Measurements from ENCODE around the gene PAX6. TPM values are rescaled to one million over a fixed set of nuclear protein-coding genes. Genes with fewer than 3 reads are reported as not detected.

Gene PAX6
- total RNA-seq, 1 experiment from 2014 or later: 14.6 TPM

DNA sequence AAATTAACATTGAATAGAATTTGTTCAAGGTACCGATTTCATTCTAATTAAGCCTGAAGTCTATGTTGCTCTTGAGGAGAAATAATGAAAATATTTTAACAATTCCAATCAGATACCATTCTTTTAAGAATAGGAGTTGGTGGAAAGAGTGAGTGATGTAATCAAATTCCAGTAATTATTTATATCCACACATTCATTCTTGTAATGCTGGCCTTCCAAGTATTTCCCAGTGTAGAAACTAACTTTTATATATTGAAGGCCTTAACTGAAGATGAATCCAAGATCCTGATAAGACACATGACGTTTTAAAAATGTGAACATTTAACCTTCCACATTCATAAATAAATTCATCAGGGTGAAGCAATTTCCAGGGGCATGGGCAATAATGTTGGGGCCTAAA is 36.6 kb upstream of the PAX6 start:
- POLR2A ChIA-PET (ENCODE audit: unreplicated experiment): no interaction called here
- Histone ChIP-seq H3K9ac (ENCODE audit: low read length) (no peak overlapping the region), H3K9me2 (replicated peaks; ENCODE audit: low read length) (no peaks in the 10 kb centered on the region), H3K4me2 (ENCODE audit: low read length) (no peak overlapping the region), H3F3A (ENCODE audit: low read length, unreplicated experiment) (no peaks in the 10 kb centered on the region), H3K9me3 (ENCODE audit: low read length) (no peaks in the 10 kb centered on the region), H3K4me3 (ENCODE audit: low read length) (no peak overlapping the region), H3K4me1 (ENCODE audit: insufficient read depth, low read length) (no peaks in the 10 kb centered on the region), H3K27me3 (ENCODE audit: low read length) (no peaks in the 10 kb centered on the region), H3K79me2 (ENCODE audit: low read length) (no peaks in the 10 kb centered on the region), H3K36me3 (ENCODE audit: low read depth, low read length) (no peaks in the 10 kb centered on the region), H3K27ac (ENCODE audit: low read length) (no peak overlapping the region), H2AFZ (ENCODE audit: low read length) (no peak overlapping the region), H4K20me1 (ENCODE audit: low read length) (no peaks in the 10 kb centered on the region)
- CTCF ChIA-PET: no interaction called here
- BruUV-seq (replicated peaks): no TSS peak
- DNase-seq: no peak
- intact Hi-C loops (cut with micrococcal nuclease): no loop called here
- no peak for TF ChIP-seq EZH2 (IDR thresholded peaks at IDR 0.05; ENCODE audit: low read length, unreplicated experiment)
- no peak for TF ChIP-seq EZH2phosphoT487 (IDR thresholded peaks at IDR 0.05; ENCODE audit: borderline replicate concordance, low read length)
- TF ChIP-seq, protein P1, sequence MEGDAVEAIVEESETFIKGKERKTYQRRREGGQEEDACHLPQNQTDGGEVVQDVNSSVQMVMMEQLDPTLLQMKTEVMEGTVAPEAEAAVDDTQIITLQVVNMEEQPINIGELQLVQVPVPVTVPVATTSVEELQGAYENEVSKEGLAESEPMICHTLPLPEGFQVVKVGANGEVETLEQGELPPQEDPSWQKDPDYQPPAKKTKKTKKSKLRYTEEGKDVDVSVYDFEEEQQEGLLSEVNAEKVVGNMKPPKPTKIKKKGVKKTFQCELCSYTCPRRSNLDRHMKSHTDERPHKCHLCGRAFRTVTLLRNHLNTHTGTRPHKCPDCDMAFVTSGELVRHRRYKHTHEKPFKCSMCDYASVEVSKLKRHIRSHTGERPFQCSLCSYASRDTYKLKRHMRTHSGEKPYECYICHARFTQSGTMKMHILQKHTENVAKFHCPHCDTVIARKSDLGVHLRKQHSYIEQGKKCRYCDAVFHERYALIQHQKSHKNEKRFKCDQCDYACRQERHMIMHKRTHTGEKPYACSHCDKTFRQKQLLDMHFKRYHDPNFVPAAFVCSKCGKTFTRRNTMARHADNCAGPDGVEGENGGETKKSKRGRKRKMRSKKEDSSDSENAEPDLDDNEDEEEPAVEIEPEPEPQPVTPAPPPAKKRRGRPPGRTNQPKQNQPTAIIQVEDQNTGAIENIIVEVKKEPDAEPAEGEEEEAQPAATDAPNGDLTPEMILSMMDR (conservative IDR thresholded peaks at IDR 0.05; ENCODE audit: low read depth, low read length): no peak
- no peak for ATAC-seq

DNA sequence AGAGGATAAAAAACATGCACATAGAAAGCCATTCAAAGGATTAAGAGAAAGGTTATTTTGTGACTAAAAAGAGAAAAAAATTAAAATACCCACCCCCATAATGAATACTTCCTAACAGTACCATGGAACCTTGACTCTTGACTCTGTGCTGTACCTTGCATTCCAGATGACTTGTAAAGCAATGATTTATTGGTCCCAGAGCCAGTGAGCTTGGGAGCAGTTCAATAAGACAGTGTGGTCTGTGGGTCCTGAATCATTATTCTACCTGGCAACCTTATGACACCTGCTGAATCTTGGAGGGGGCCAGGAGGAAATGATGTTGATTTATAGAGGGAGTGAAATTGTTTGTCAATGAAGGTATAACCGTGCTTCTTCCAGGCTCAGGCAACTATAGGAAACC is 34.2 kb upstream of the PAX6 start:
- H3K4me2 ChIP-seq (ENCODE audit: low read length): no peak overlapping the region
- no peak overlapping the region for H3K27ac ChIP-seq (ENCODE audit: low read length)
- no peak for TF ChIP-seq EZH2 (IDR thresholded peaks at IDR 0.05; ENCODE audit: low read length, unreplicated experiment)
- TF ChIP-seq, protein P1 (conservative IDR thresholded peaks at IDR 0.05; ENCODE audit: low read depth, low read length): no peak
- H4K20me1 ChIP-seq (ENCODE audit: low read length): no peaks in the 10 kb centered on the region
- no peaks in the 10 kb centered on the region for H3K9me2 ChIP-seq (replicated peaks; ENCODE audit: low read length)
- H3K79me2 ChIP-seq (ENCODE audit: low read length): no peaks in the 10 kb centered on the region
- intact Hi-C loops (cut with micrococcal nuclease): no loop called here
- H3K4me3 ChIP-seq (ENCODE audit: low read length): no peak overlapping the region
- no peaks in the 10 kb centered on the region for H3K36me3 ChIP-seq (ENCODE audit: low read depth, low read length)
- CTCF ChIA-PET: no interaction called here
- no peaks in the 10 kb centered on the region for H3K4me1 ChIP-seq (ENCODE audit: insufficient read depth, low read length)
- DNase-seq (peak; percentile 25), ATAC-seq (no peak)
- H3K27me3 ChIP-seq (ENCODE audit: low read length): no peaks in the 10 kb centered on the region
- POLR2A ChIA-PET (ENCODE audit: unreplicated experiment): no interaction called here
- no peak overlapping the region for H2AFZ ChIP-seq (ENCODE audit: low read length)
- H3F3A ChIP-seq (ENCODE audit: low read length, unreplicated experiment): no peaks in the 10 kb centered on the region
- no peak overlapping the region for H3K9ac ChIP-seq (ENCODE audit: low read length)
- no TSS peak for BruUV-seq (replicated peaks)
- H3K9me3 ChIP-seq (ENCODE audit: low read length): no peaks in the 10 kb centered on the region

DNA sequence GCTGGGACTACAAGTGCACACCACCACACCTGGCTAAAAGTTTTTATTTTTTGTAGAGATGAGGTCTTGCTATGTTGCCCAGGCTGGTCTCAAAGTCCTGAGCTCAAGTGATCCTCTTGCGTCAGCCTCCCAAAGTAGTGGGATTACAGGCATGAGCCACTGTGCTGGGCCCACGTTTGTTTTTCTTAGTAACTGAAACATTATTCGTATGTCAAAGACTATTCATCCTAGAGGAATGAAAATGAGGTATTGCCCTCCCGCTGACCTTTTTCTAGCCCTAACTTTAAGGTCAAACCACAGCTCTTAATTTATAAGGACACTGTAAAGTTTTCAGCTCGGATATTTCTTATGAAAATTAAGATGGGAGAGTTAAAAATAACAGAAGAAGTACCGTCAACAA is 33.2 kb upstream of the PAX6 start:
- BruUV-seq (replicated peaks): no TSS peak
- intact Hi-C loops (cut with micrococcal nuclease): no loop called here
- ATAC-seq: no peak

More for the DNA sequence above, 33.2 kb upstream of the PAX6 start:
- Histone ChIP-seq H3K4me2 (ENCODE audit: low read length) (no peak overlapping the region), H3K27me3 (ENCODE audit: low read length) (no peaks in the 10 kb centered on the region; the same call in 1 of the 2 replicates), H3K4me1 (ENCODE audit: insufficient read depth, low read length) (no peaks in the 10 kb centered on the region), H3K9me3 (ENCODE audit: low read length) (no peaks in the 10 kb centered on the region), H4K20me1 (ENCODE audit: low read length) (no peaks in the 10 kb centered on the region), H3F3A (ENCODE audit: low read length, unreplicated experiment) (no peaks in the 10 kb centered on the region), H3K27ac (ENCODE audit: low read length) (no peak overlapping the region), H3K9ac (ENCODE audit: low read length) (no peak overlapping the region), H3K9me2 (replicated peaks; ENCODE audit: low read length) (no peaks in the 10 kb centered on the region), H3K36me3 (ENCODE audit: low read depth, low read length) (no peaks in the 10 kb centered on the region), H3K4me3 (ENCODE audit: low read length) (no peak overlapping the region), H2AFZ (ENCODE audit: low read length) (no peak overlapping the region), H3K79me2 (ENCODE audit: low read length) (no peaks in the 10 kb centered on the region)
- POLR2A ChIA-PET (ENCODE audit: unreplicated experiment): no interaction called here
- TF ChIP-seq EZH2phosphoT487 (IDR thresholded peaks at IDR 0.05; ENCODE audit: borderline replicate concordance, low read length): no peak
- TF ChIP-seq, protein P1 (conservative IDR thresholded peaks at IDR 0.05; ENCODE audit: low read depth, low read length): no peak
- no peak for TF ChIP-seq EZH2 (IDR thresholded peaks at IDR 0.05; ENCODE audit: low read length, unreplicated experiment)
- CTCF ChIA-PET: no interaction called here
- no peak for DNase-seq
